Coronary artery (tissue), 2 donors: ENCODE measurements around the gene BCKDK.

Experiments
- DNase-seq: peaks from one replicate; pipeline ENCODE4 v3.0.0-alpha.2; 2017; ENCODE audit warnings: low spot score
- H3K27ac ChIP-seq, 2 donors: fragments of 200-600 bp; sonication (generic); one replicate each; pipeline ENCODE4 v1.5.1; 2016 to 2019
- H3K4me3 ChIP-seq: fragments of 200-600 bp; sonication (generic); 2 replicates; pipeline ENCODE4 v1.5.1; 2016; ENCODE audit warnings: mild to moderate bottlenecking, moderate library complexity
- CTCF ChIP-seq: fragments of 200-600 bp; sonication (generic); IDR thresholded peaks from one replicate; pipeline ENCODE4 v1.5.1; 2019; ENCODE audit warnings: antibody characterized with exemption

The BCKDK gene

GRCh38 chr16:31076319-31076718 lies 31.9 kb upstream of the BCKDK start:
- no peak for DNase-seq
- no peak for TF ChIP-seq CTCF
- Histone ChIP-seq H3K27ac (no peak overlapping the region), H3K4me3 (no peak overlapping the region)

- no peak for DNase-seq
- no peak for TF ChIP-seq CTCF
- Histone ChIP-seq H3K27ac (no peak overlapping the region), H3K4me3 (no peak overlapping the region)
These were observed 31.2 kb upstream of the BCKDK start for GRCh38 chr16:31077024-31077423.

- no peak for DNase-seq
- TF ChIP-seq CTCF = no peak
- Histone ChIP-seq H3K27ac (no peak overlapping the region), H3K4me3 (no peak overlapping the region)
These were observed 30.4 kb upstream of the BCKDK start for GRCh38 chr16:31077592-31078396.

- DNase-seq = no peak
- TF ChIP-seq CTCF = no peak
- Histone ChIP-seq H3K4me3 (no peak overlapping the region), H3K27ac (no peak overlapping the region)
These were observed 29.4 kb upstream of the BCKDK start for GRCh38 chr16:31078597-31079341.

- TF ChIP-seq CTCF = no peak
- Histone ChIP-seq H3K4me3 (no peak overlapping the region), H3K27ac (no peak overlapping the region)
- no peak for DNase-seq
These were observed 28.7 kb upstream of the BCKDK start for GRCh38 chr16:31079342-31079944.

- Histone ChIP-seq H3K27ac (no peak overlapping the region), H3K4me3 (no peak overlapping the region)
- TF ChIP-seq CTCF = no peak
- no peak for DNase-seq
These were observed 28.1 kb upstream of the BCKDK start for GRCh38 chr16:31080035-31080629.
